Mammary epithelial cell (primary cell): ENCODE data around the gene PCNP.

Source experiments
- CTCF ChIP-seq, 2 donors: IDR thresholded peaks in 1 of 2; conservative IDR thresholded peaks in 1 of 2; 2 replicates each; pipeline ENCODE4 v1.5.1; 2011 to 2012; ENCODE audit warnings: inconsistent platforms in 2 of 2, low read length in 2 of 2, mild to moderate bottlenecking in 2 of 2, control low read depth in 1 of 2, low read depth in 1 of 2; ENCODE audit not compliant: insufficient read depth in 1 of 2; ENCODE audit errors: extremely low read depth in 1 of 2
- EZH2 ChIP-seq: IDR thresholded peaks from 2 replicates; pipeline ENCODE4 v1.6.1; 2012; ENCODE audit warnings: low read length, inconsistent platforms, borderline replicate concordance

GRCh38 chr3:101536266-101536665 lies 37.7 kb upstream of the PCNP start:
- TF ChIP-seq CTCF (conservative IDR thresholded peaks at IDR 0.05 in 1 of 2, IDR thresholded peaks at IDR 0.05 in 1 of 2; ENCODE audit: extremely low read depth in 1 of 2, insufficient read depth in 1 of 2, low read depth in 1 of 2, low read length in 2 of 2), result no peak
- no peak for TF ChIP-seq EZH2
